ENCODE measurements around the gene ALDH5A1.

ALDH5A1 gene

GRCh38 chr6:24494821-24495795 is at the start of gene ALDH5A1:
Gene ALDH5A1 (plus strand): TSS chr6:24494969. CDS start chr6:24494997, 28 bp downstream.
- DNase-seq: peak; percentile 89

DNA sequence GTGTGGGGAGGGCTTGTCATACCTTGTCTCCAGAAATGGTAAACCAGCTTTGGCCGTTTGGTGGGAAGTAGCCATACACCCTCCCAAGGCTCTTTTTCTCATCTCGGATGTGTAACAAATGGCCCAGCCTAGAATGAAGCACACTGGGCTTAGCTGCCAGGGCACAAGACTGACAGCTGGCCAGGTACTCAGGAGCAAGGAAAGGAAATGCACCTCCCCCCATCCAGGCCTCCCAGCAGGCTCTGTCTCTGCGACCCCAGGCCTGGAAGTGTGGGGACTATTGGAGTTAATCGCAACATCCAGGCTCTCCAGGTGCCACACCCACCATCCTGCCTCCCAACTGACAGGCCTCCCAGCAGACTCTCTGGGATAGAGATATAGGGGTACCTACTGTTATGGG is 49.1 kb upstream of the ALDH5A1 start:
- DNase-seq: no peak

DNA sequence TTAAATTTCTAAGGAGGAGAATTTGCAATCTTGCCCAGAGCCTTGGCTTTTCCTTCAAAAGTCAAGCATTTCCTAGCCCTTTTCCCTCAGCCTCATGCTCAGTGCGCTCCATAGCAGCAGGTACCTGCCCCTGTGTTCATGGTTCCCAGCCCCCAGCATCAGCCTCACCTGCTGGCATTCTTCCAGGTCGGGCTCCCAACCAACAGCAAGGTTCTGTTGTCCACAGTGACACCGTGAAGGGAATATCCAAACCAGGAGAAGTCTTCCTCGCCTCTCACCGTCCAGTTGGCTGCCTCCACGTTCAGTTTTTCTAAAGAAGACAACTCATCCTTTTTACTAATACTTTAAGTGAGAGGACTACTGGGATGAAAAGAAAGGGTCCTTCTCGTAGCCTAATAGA is 48.1 kb upstream of the ALDH5A1 start:
- no peak for DNase-seq

DNA sequence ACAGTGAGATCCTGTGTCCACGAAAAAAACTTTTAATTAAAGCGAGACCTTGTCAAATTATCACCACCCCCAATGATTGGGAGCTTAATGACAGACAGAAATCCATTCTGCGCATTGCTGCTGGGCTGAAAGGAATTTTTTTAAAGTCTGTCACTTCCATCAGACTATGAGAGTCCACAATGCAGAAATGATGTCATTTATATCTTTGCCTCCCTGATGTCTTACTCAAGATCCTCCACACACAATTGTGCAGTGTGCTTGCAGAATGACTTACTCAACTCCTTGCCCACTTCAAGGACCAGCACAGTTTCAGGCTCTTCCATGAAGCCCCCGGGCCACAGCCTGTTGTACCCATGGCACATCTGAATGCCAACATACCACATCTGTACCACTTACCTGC is 46.4 kb upstream of the ALDH5A1 start:
- no peak for DNase-seq

- DNase-seq: no peak
Measured at GRCh38 chr6:24448828-24449525, 45.8 kb upstream of the ALDH5A1 start.

- no peak for DNase-seq
Measured at GRCh38 chr6:24451581-24452388, 43.0 kb upstream of the ALDH5A1 start.

DNA sequence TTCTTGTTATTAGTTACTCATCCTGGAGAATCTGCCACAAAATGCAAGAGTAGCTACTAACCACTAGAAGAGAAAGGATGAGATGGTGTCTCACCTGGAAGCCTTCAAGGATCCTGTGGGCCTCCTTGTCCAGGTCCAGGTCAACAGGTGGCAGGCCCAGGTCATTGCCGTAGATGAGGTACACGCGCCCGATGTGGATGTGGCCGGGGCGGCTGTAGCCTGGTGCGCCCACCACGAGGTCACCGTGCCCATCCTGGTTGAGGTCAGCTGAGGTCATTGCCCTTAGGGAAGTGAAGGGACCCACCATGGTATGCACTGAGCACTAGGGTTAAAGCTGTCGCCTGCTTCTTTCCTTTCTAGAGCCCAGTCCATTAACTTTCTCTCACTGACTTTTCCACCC is 40.8 kb upstream of the ALDH5A1 start:
- no peak for DNase-seq

DNA sequence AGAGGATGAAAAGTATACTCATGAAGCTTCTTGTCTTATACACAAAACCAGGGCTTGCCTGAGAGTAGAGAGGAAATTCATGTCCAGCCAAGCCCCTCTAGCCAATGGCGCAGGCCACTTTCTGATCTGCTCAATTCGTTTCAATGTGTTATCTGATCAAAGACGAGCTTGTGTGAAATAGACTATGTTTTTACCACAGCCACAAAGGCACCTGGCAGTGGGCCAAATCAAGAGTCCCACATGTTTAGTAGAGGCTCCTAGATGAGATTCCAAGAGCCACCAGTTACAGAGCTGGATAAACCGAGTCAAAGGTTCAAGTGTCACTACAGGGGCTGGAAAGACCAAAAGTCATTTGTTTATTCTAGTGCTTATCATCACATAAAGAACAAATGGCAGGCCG is 40.3 kb upstream of the ALDH5A1 start:
- DNase-seq: no peak

GRCh38 chr6:24455061-24455460 is 39.7 kb upstream of the ALDH5A1 start:
- no peak for DNase-seq

- no peak for DNase-seq
Measured at GRCh38 chr6:24458134-24458533, 36.6 kb upstream of the ALDH5A1 start.

GRCh38 chr6:24458941-24459340 is 35.8 kb upstream of the ALDH5A1 start:
- DNase-seq: no peak

GRCh38 chr6:24460966-24461365 is 33.8 kb upstream of the ALDH5A1 start:
- DNase-seq: peak; percentile 28

DNA sequence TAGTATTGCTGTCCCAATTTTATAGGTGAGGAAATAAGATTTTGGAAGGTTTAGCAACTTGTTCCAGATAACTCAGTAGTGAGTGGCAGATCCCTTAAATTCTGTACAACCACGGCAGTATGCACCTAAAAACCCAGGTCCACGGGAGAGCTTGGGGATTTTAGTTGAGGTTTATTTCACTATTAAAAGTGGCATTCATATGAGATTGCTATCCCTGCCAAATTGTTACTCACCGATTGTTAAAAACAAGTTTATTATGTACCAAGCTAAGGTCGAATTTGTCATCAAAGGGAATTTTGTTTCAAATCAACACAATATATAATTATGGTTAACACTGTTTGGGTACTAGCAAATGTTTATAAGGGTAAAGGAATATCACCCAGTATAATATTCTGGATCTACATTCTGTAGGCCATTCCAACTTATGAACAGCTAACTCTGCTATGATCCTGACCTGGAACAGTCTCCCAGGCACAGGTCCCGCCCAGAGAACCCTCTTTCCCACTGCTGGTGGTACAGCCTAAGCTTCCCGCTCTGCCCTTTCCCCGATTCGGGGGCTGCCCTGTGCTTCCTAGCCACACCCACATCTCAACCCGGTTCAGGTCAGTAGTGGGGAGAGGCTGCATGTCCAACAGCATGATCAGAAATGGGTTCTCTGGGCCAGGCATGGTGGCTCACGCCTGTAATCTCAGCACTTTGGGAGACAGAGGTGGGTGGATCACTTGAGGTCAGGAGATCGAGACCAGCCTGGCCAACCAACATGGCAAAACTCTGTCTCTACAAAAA is 30.3 kb upstream of the ALDH5A1 start:
- no peak for DNase-seq

DNA sequence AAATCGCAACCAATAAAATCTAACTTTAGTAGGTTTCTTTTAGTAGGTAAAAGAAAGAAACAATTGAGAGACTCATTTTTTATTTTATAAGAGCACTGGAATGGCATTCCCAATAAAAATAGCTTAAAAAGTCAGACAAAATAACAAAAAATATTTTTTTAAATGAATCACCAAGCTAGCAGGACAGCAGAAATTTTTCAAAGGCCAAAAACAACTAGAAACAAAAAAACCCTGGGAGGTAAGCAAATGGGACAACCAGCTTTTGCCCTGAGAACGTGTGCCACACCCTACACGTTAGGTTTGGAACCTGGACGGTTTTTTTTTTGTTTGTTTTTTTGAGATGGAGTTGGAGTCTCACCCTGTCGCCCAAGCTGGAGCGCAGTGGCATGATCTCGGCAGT is 25.0 kb upstream of the ALDH5A1 start:
- DNase-seq: no peak

GRCh38 chr6:24472181-24472580 is 22.6 kb upstream of the ALDH5A1 start:
- DNase-seq: no peak

GRCh38 chr6:24476631-24477030 is 18.1 kb upstream of the ALDH5A1 start:
- DNase-seq: no peak

- DNase-seq: no peak
Measured at GRCh38 chr6:24477070-24477469, 17.7 kb upstream of the ALDH5A1 start.

DNA sequence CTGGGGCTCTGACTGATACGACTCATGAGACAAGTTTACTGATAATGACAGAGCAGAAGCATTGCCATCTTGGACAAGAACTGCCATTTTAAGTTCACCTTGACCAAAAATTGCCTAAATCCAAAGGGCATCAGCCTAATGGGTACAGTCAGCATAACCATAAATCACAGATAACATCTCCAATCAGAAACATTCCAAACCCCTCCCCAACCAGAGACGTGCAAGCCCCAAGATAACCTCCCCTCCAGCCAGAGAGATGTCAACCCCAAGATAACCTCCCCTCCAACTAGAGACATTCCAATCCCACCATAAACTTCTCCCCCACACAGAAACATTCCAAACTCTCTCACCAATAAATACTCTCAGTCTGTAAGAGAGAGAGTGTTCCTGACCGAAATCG is 15.9 kb upstream of the ALDH5A1 start:
- DNase-seq: no peak

- DNase-seq: no peak
Measured at GRCh38 chr6:24480705-24481104, 14.1 kb upstream of the ALDH5A1 start.

DNA sequence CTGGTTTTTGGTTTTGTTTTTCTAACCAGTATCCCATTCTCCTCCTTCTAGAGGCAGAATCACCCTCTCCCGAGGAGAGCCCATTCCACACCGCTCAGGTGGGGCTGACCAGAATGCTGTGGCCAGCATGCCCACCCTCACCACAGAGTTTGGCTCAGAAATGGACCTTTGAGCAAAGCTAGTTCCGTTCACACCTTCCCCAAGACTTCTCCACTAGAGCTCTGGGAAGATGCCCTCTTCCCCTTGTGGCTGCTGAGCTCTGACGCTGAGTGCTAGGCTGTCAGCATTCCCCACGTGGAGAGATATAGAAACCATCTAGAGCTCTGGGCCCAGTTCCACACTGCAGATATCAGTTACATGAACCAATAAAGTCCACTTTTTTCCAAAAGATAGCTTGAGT is 13.3 kb upstream of the ALDH5A1 start:
- DNase-seq: no peak

DNA sequence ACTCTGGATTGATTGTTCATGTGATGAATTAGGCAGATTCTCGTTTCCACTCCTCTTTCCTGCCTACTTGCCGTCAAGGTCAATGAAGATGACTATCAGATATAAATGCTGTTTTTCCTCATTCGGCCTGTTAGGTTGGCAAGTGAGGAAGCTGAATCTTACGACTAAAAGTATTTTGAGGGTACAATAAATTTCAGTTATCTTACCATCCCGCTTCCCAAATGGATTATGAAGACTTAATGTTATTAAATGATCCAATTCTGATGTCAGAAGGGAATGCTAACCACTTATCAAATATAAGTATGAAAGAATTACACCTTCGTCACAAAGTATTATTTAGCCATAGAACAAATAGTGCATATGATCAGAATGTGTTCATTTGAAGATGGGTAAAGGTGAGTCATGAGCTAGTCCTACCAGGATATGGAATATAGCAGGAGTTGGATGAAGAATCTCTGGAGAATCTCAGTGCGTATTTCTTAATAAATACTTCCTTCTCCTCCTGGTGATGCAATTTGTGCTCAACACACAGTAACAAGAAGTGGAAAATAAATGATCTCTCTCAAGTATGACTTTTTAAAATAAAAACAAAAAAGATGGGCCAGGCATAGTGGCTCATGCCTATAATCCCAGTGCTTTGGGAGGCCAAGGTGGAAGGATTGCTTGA is 10.0 kb upstream of the ALDH5A1 start:
- no peak for DNase-seq

GRCh38 chr6:24486065-24486464 is 8.7 kb upstream of the ALDH5A1 start:
- DNase-seq: no peak
